B cell (primary cell): ENCODE results near the gene TFCP2L1. TPM values are rescaled to one million over a fixed set of nuclear protein-coding genes. Genes with fewer than 3 reads are reported as not detected.

Experiments used
- ATAC-seq: fragments of 200-7000 bp; cut with Tn5 transposase; one replicate; pipeline ENCODE4 v1.10.0; 2021; ENCODE audit warnings: low read depth, mild to moderate bottlenecking, moderate number of reproducible peaks, moderate library complexity
- CTCF ChIA-PET: fragments of 350-600 bp; sonication (Branson Sonifier 250); formaldehyde crosslinking; loops from one replicate; lab custom pipeline; 2021; ENCODE audit warnings: antibody characterized with exemption, inconsistent platforms; lab: Charles Lee
- POLR2A ChIA-PET: fragments of 350-600 bp; sonication (Branson Sonifier 250); formaldehyde crosslinking; loops from one replicate; lab custom pipeline; 2021; ENCODE audit warnings: antibody characterized with exemption; lab: Charles Lee
- DNase-seq: peaks from one replicate; pipeline ENCODE4 v3.0.0; 2013
- H2AFZ ChIP-seq: 2 replicates; pipeline ENCODE4 v1.6.1; 2012; ENCODE audit warnings: mild to moderate bottlenecking, low read depth, low read length; ENCODE audit not compliant: insufficient read depth, poor library complexity, severe bottlenecking
- H3K27ac ChIP-seq, 2 donors: 1 replicate in 1 of 2; 2 replicates in 1 of 2; pipeline ENCODE4 v1.5.1; 2012 to 2013; ENCODE audit warnings: low read length in 2 of 2, mild to moderate bottlenecking in 2 of 2, moderate library complexity in 1 of 2
- H3K27me3 ChIP-seq, 4 experiments: fragments of 200-600 bp in 1 of 4; sonication (generic) in 1 of 4; replicated peaks in 1 of 4; 1 replicate in 2 of 4; 2 replicates in 2 of 4; pipeline versions ENCODE4 v1.6.1 to v1.7.0; 2013 to 2016; ENCODE audit warnings: low read length in 3 of 4, mild to moderate bottlenecking in 2 of 4, mixed read lengths in 1 of 4, moderate library complexity in 1 of 4; ENCODE audit not compliant: insufficient read depth in 4 of 4, control insufficient read depth in 3 of 4; ENCODE audit errors: control extremely low read depth in 1 of 4
- H3K36me3 ChIP-seq, 2 experiments: replicated peaks in 1 of 2; 1 replicate in 1 of 2; 2 replicates in 1 of 2; pipeline versions ENCODE4 v1.6.1 to v1.7.1; 2013; ENCODE audit warnings: low read length in 1 of 2; ENCODE audit not compliant: insufficient read depth in 2 of 2, control insufficient read depth in 1 of 2; ENCODE audit errors: control extremely low read depth in 1 of 2, extremely low read depth in 1 of 2
- H3K4me1 ChIP-seq, 2 donors: fragments of 200-600 bp in 1 of 2; sonication (generic) in 1 of 2; 1 replicate in 1 of 2; 2 replicates in 1 of 2; pipeline versions ENCODE4 v1.5.1 to v1.6.1; 2013 to 2017; ENCODE audit warnings: low read length in 2 of 2; ENCODE audit not compliant: control insufficient read depth in 2 of 2, insufficient read depth in 2 of 2
- H3K4me2 ChIP-seq: replicated peaks from 2 replicates; pipeline ENCODE3; 2012; ENCODE audit warnings: mild to moderate bottlenecking, low read depth, low read length; ENCODE audit not compliant: poor library complexity, severe bottlenecking
- H3K4me3 ChIP-seq, 5 experiments: fragments of 200-600 bp in 1 of 5; sonication (generic) in 1 of 5; 1 replicate in 3 of 5; 2 replicates in 2 of 5; pipeline versions ENCODE4 v1.5.1 to v1.7.0; 2011 to 2016; ENCODE audit warnings: low read length in 4 of 5, mild to moderate bottlenecking in 4 of 5, low read depth in 2 of 5, control low read depth in 1 of 5, moderate library complexity in 1 of 5; ENCODE audit not compliant: insufficient read depth in 1 of 5; ENCODE audit errors: control extremely low read depth in 1 of 5, extremely low read depth in 1 of 5
- H3K79me2 ChIP-seq: fragments of 200-600 bp; sonication (generic); one replicate; pipeline ENCODE4 v1.6.0; 2016; ENCODE audit warnings: low read length; ENCODE audit not compliant: control insufficient read depth, insufficient read depth
- H3K9ac ChIP-seq: fragments of 200-600 bp; sonication (generic); 2 replicates; pipeline ENCODE4 v1.6.1; 2017; ENCODE audit warnings: mild to moderate bottlenecking, low read length, moderate library complexity
- H3K9me3 ChIP-seq, 3 donors: one replicate each; pipeline versions ENCODE4 v1.6.1 to v1.7.1; 2013; ENCODE audit warnings: low read length in 2 of 3; ENCODE audit not compliant: control insufficient read depth in 2 of 3, insufficient read depth in 1 of 3; ENCODE audit errors: control extremely low read depth in 1 of 3
- H4K20me1 ChIP-seq: 2 replicates; pipeline ENCODE4 v1.6.0; 2012; ENCODE audit warnings: mild to moderate bottlenecking, low read length; ENCODE audit not compliant: insufficient read depth, control insufficient read depth, poor library complexity, severe bottlenecking
- H3K27ac Mint-ChIP-seq: one replicate; pipeline ENCODE4 v1.8.0; 2021; ENCODE audit warnings: mixed read lengths
- H3K27me3 Mint-ChIP-seq: one replicate; pipeline ENCODE4 v1.8.0; 2021; ENCODE audit warnings: mixed read lengths
- H3K4me1 Mint-ChIP-seq: one replicate; pipeline ENCODE4 v1.8.0; 2021; ENCODE audit warnings: mixed read lengths
- H3K4me3 Mint-ChIP-seq: one replicate; pipeline ENCODE4 v1.8.0; 2021; ENCODE audit warnings: mixed read lengths
- H3K9me3 Mint-ChIP-seq: one replicate; pipeline ENCODE4 v1.8.0; 2022; ENCODE audit warnings: mixed read lengths; ENCODE audit not compliant: insufficient read depth
- CTCF ChIP-seq: fragments of 200-600 bp; IDR thresholded peaks from one replicate; pipeline ENCODE4 v1.8.0; 2022; ENCODE audit warnings: antibody characterized with exemption, mild to moderate bottlenecking
- EZH2 ChIP-seq: IDR thresholded peaks from 2 replicates; pipeline ENCODE4 v1.6.1; 2012; ENCODE audit warnings: borderline replicate concordance, low read depth, mild to moderate bottlenecking, moderate library complexity, low read length; ENCODE audit not compliant: insufficient read depth, poor library complexity, severe bottlenecking
- WGBS: methylation state at CpG from one replicate; pipeline ENCODE4 v1.1.5; 2013; ENCODE audit warnings: missing lambda C conversion rate; ENCODE audit not compliant: insufficient coverage; 5-methylcytosine and 5-hydroxymethylcytosine counted together
- intact Hi-C: fragments of 100-400 bp; cut with micrococcal nuclease; formaldehyde crosslinking; loops from one replicate; pipeline ENCODE4 v1.10.0; 2022
- polyA plus RNA-seq: library from polyadenylated mRNA; depleted of rRNA; stranded (reverse); fragments of >200 nt; gene quantifications from 2 replicates; pipeline ENCODE4 v1.2.3, GENCODE V29; 2012
- total RNA-seq, 2 donors: library from RNA; stranded (reverse); fragments of 120-200 nt in 1 of 2; gene quantifications; 1 replicate in 1 of 2; 2 replicates in 1 of 2; pipeline versions ENCODE4 v1.2.3 to v1.2.4, GENCODE V29; 2013 to 2022

TFCP2L1 gene
- total and polyA plus RNA-seq, 2 donors (not counting 1 experiment from before 2014, with no cell fraction given), result 0.03 TPM; not detected in 1

DNA sequence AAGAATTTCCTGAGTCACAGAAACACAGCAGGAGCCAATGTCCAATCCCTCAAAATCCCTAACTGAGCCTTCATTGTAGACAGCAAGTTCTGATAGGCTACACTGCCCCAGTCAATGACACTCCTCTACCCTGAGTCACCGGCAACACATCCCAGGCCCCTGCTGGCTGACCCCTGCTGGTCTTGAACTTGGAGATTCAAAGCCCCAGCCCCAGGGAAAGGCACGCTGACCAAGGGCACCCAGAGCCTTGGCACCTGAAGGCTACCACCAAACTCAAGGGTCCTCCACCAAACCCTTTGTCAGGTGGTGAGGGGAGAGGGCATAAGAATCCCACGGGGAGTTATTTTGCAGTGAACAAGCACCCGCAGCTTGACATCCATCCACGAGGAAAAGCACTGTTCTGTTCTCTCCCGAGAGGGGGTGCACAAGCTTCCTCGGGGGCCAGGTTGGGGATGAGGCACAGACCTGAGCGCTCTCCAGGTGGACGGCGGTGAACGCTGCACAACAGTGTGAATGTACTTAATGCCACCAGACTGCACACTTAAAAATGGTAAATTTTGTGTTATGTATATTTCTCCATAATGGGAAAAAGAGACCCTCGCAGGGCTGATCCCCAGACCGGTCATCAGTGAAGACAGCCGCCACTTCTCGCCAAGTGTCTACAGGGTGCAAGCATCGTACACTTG is 46.9 kb downstream of the TFCP2L1 start:
- TF ChIP-seq EZH2 (no peak), CTCF (no peak)
- Histone ChIP-seq H3K79me2 (no peaks in the 10 kb centered on the region), H3K4me3 (no peak overlapping the region), H3K4me1 (no peaks in the 10 kb centered on the region), H3K9ac (no peak overlapping the region), H3K9me3 (no peaks in the 10 kb centered on the region), H2AFZ (no peak overlapping the region), H3K4me2 (no peak overlapping the region), H4K20me1 (no peaks in the 10 kb centered on the region), H3K27me3 (no peaks in the 10 kb centered on the region), H3K36me3 (no peaks in the 10 kb centered on the region), H3K27ac (no peak overlapping the region)
- CTCF ChIA-PET, result no interaction called here
- H3K9me3 Mint-ChIP-seq, result no peaks in the 10 kb centered on the region
- no peaks in the 10 kb centered on the region for H3K27me3 Mint-ChIP-seq
- DNase-seq (no peak), ATAC-seq (no peak)
- no peaks in the 10 kb centered on the region for H3K4me1 Mint-ChIP-seq
- no peak overlapping the region for H3K4me3 Mint-ChIP-seq
- 95% methylated on average over 12 of the region's 16 CpGs for WGBS
- intact Hi-C loops, result no loop called here
- POLR2A ChIA-PET, result no interaction called here
- H3K27ac Mint-ChIP-seq, result no peak overlapping the region

- Histone ChIP-seq H3K9me3 (no peaks in the 10 kb centered on the region), H3K4me1 (no peaks in the 10 kb centered on the region), H3K27ac (no peak overlapping the region), H4K20me1 (no peaks in the 10 kb centered on the region), H3K4me2 (no peak overlapping the region), H3K36me3 (no peaks in the 10 kb centered on the region), H3K9ac (no peak overlapping the region), H2AFZ (no peak overlapping the region), H3K27me3 (no peaks in the 10 kb centered on the region), H3K4me3 (no peak overlapping the region), H3K79me2 (no peaks in the 10 kb centered on the region)
- TF ChIP-seq EZH2 (no peak), CTCF (no peak)
- Mint-ChIP-seq H3K4me3 (no peak overlapping the region), H3K9me3 (no peaks in the 10 kb centered on the region), H3K27ac (no peak overlapping the region), H3K27me3 (no peaks in the 10 kb centered on the region), H3K4me1 (no peaks in the 10 kb centered on the region)
- POLR2A ChIA-PET, result no interaction called here
- ATAC-seq (no peak), DNase-seq (no peak)
- CTCF ChIA-PET, result no interaction called here
- WGBS, result 89% methylated on average over 19 of the region's 20 CpGs
- intact Hi-C loops, result no loop called here
These were observed 47.5 kb downstream of the TFCP2L1 start for GRCh38 chr2:121237336-121237979.
